Measurements from ENCODE around the gene SOX6.

SOX6 gene

GRCh38 chr11:16312233-16312765, 44.0 kb downstream of the SOX6 start:
- no peak for DNase-seq

- no peak for DNase-seq
Measured at GRCh38 chr11:16311831-16312230, 44.5 kb downstream of the SOX6 start.

- no peak for DNase-seq
Measured at GRCh38 chr11:16310943-16311342, 45.4 kb downstream of the SOX6 start.

- DNase-seq: no peak
Measured at GRCh38 chr11:16309226-16309625, 47.1 kb downstream of the SOX6 start.

GRCh38 chr11:16301462-16301861, 54.9 kb downstream of the SOX6 start:
- DNase-seq: no peak

- DNase-seq: no peak
Measured at GRCh38 chr11:16299884-16300782, 56.2 kb downstream of the SOX6 start.

GRCh38 chr11:16299390-16299789, 57.0 kb downstream of the SOX6 start:
- no peak for DNase-seq

GRCh38 chr11:16297332-16297731, 59.0 kb downstream of the SOX6 start:
- no peak for DNase-seq

- no peak for DNase-seq
Measured at GRCh38 chr11:16296273-16296672, 60.1 kb downstream of the SOX6 start.

- no peak for DNase-seq
Measured at GRCh38 chr11:16295592-16295991, 60.8 kb downstream of the SOX6 start.

- no peak for DNase-seq
Measured at GRCh38 chr11:16293204-16293681, 63.1 kb downstream of the SOX6 start.

- DNase-seq: no peak
Measured at GRCh38 chr11:16292167-16292859, 64.0 kb downstream of the SOX6 start.

- no peak for DNase-seq
Measured at GRCh38 chr11:16291729-16292128, 64.6 kb downstream of the SOX6 start.

GRCh38 chr11:16289541-16289940, 66.8 kb downstream of the SOX6 start:
- DNase-seq: no peak

GRCh38 chr11:16287630-16288280, 68.6 kb downstream of the SOX6 start:
- no peak for DNase-seq

GRCh38 chr11:16286095-16286494, 70.3 kb downstream of the SOX6 start:
- no peak for DNase-seq

GRCh38 chr11:16280256-16280682, 76.1 kb downstream of the SOX6 start:
- DNase-seq: no peak

GRCh38 chr11:16279524-16279923, 76.8 kb downstream of the SOX6 start:
- no peak for DNase-seq

GRCh38 chr11:16278979-16279378, 77.4 kb downstream of the SOX6 start:
- DNase-seq: no peak

- DNase-seq: no peak
Measured at GRCh38 chr11:16278273-16278672, 78.1 kb downstream of the SOX6 start.

- DNase-seq: no peak
Measured at GRCh38 chr11:16276251-16276650, 80.1 kb downstream of the SOX6 start.

GRCh38 chr11:16271258-16271657, 85.1 kb downstream of the SOX6 start:
- DNase-seq: no peak

GRCh38 chr11:16266021-16266420, 90.3 kb downstream of the SOX6 start:
- DNase-seq: no peak
